GM21390 (cell line): ENCODE data around the gene ZDHHC8.

Experiments
- ATAC-seq: cut with Tn5 transposase; IDR thresholded peaks from one replicate; pipeline ENCODE4 v1.9.1; 2021; ENCODE audit not compliant: unreplicated experiment

The ZDHHC8 gene

GRCh38 chr22:20128902-20129746 is 2.5 kb upstream of the ZDHHC8 start:
- ATAC-seq = no peak

DNA sequence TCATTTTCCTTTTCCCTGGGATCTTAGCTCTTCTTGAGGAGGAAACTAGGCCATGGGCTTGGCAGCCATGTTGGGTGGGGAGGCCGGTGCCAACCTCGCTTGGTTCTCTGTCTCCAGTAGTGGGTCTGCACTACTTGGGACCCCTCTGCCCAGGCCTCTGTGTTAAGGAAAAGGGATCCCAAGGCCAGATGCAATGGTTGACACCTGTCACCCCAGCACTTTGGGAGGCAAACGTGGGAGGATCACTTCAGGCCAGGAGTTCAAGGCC is 1.9 kb upstream of the ZDHHC8 start:
- no peak for ATAC-seq

GRCh38 chr22:20130319-20130718 is 1.3 kb upstream of the ZDHHC8 start:
- no peak for ATAC-seq

- ATAC-seq = peak; percentile 49
Measured at GRCh38 chr22:20130731-20131596, 640 bp upstream of the ZDHHC8 start.

GRCh38 chr22:20131859-20132685 is 468 bp downstream of the ZDHHC8 start:
- no peak for ATAC-seq

DNA sequence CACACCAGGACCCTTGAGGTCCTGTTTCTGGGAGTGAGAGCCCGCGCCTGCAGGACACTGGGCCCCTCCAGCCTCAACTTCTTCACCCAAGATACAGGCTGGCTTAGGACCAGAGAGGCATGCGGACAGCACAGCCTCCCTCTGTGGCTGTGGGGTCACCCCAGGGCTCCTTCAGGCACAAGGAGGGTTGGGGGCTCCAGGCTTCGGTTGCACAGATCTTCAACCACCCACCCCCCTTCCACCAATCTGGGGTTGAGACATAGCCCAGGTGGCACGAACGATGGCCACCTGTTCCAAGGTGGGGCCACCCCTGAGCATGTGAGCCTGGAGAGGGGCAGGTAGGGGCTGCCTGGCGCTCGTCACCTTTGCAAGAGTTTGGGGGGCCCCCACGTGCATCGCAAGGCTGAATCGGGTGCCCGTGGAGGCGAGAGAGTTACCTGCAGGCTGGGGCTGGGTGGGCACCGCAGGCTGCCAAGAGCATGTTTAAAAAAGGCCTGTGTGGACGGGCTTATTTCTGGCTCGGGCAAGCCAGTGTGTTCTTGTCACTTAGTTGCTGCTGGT is 1.2 kb downstream of the ZDHHC8 start:
- no peak for ATAC-seq

GRCh38 chr22:20133930-20134549 is 2.4 kb downstream of the ZDHHC8 start:
- no peak for ATAC-seq

DNA sequence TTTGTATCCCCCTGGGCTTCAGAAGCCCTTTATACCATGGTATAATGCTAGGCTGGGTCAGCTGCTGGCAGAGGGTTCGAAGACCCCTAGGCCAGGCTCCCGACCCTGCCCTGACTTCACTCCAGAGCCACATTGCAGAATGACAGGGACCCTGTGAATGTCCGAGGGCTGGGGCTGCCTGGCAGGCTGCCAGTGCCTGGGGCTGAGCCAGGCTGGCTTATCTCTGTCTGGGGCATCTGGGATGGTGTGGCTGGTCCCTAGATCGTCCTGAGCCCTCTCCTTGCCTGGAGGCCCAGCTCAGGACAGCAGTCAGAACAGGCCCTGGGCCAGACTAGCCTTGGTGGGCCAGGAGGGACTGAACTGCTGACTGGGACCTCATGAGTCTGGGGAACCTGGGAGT is 3.7 kb downstream of the ZDHHC8 start:
- no peak for ATAC-seq

DNA sequence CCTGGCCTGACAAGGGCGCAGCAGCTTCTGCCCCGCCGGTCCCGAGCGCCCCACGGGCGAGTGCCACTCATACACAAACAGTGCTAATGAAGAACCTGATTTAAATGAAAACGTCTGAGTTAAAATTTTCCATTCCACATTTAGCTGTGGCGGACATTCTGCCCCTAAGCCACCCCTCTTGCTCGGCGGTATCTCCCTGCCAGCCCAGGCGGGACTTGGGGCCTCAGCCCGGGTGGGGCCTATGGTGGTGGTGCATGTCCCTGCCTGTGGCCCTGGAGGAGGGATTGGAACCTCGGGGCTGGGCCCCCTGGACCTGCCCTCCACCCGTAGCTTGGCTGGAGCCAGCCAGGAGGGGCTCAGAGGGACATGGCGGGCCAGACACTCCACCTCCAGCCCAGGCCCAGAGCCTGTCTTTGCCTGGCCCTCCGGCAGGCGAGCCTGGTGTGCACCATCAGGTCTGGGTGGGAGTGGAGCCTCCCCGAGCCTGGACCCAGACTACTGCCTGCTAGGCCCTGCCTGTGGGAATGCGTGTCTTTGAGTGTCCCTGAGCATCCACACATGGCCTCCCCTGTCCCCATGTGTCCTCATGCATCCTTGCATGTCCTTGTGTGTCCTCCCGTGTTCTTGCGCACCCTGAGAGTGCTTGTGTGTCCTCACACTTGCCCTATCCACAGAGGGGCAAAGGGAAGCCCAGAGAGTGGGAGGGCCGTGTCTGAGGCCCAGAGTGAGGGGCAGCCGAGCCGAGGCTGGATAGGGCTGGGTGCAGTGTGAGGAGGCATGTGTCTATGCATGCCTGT is 4.4 kb downstream of the ZDHHC8 start:
- no peak for ATAC-seq

- ATAC-seq = no peak
Measured at GRCh38 chr22:20136603-20136873, 4.9 kb downstream of the ZDHHC8 start.

DNA sequence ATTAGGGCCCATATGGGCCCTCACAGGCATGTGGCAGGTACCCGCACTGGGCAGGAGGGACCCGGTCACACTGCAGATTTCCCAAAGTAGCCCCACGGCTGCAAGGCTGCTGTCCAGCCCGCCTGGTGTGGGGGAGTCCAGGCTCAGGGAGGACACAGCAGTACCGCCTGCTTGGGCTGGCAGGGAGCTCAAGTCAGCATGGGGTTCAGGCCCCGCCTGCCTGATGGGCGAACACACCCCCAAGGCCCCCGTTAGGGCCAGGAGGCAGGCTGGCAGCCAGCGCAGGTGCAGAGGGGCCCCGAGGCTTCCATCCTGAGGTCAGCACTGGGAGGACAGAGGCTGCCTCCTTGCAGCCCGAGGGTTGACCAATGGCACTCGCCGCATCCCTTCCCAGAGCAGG is 5.5 kb downstream of the ZDHHC8 start:
- ATAC-seq = no peak

GRCh38 chr22:20137671-20138416 is 6.2 kb downstream of the ZDHHC8 start:
- no peak for ATAC-seq

GRCh38 chr22:20138417-20138738 is 6.8 kb downstream of the ZDHHC8 start:
- no peak for ATAC-seq

- ATAC-seq = no peak
Measured at GRCh38 chr22:20138868-20139267, 7.3 kb downstream of the ZDHHC8 start.

DNA sequence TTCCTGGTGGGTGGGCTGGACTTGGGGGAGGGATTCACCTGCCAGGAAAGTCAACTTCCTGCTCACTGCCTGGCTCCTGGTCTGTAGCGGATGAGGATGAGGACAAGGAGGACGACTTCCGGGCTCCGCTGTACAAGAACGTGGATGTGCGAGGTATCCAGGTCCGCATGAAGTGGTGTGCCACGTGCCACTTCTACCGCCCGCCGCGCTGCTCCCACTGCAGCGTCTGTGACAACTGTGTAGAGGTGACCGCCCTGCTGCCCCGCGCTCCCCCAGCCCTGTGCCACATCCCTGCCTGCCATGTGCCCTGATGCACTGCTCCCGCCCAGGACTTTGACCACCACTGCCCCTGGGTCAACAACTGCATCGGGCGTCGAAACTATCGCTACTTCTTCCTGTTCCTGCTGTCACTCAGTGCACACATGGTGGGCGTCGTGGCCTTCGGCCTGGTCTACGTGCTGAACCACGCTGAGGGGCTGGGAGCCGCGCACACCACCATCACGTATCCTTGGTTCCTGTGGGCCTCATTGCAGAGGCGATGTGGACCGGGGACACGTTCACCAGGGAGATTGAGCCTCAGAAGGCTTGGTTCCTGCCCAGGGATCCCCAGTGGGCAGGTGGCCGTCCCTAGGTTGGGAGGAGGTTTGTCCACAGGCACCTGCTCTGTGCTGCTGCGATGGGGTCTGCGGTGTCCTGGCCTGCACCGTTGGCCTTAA is 7.9 kb downstream of the ZDHHC8 start:
- no peak for ATAC-seq

DNA sequence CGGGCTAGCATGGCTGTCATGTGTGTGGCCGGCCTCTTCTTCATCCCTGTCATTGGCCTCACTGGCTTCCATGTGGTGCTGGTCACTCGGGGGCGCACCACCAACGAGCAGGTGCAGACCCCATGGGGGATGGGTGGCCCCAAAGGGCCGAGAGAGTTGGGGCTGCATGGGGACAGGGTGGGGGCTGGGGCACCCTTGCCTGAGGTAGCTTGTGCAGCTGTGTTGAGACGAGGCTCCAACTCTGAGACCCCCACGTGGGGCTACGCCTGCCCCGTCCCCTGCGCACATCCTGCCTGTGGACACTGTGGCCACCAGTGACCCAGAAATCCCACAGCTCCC is 8.5 kb downstream of the ZDHHC8 start:
- ATAC-seq = no peak

DNA sequence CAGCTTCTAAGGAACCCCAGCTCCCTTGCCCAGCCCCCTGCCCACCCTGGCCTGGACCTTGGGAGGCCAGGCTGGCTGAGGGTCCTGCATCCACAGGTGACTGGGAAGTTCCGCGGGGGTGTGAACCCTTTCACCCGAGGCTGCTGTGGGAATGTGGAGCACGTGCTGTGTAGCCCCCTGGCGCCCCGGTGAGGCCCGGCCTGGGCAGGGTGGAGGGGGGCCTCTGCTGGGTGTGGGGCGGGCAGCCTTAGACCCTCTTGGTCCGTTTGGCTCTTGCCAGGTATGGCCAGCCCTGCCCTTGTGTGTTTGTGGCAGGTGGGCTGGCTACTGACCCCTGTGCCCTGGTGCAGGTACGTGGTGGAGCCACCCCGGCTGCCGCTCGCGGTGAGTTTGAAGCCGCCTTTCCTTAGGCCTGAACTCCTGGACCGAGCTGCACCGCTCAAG is 8.9 kb downstream of the ZDHHC8 start:
- no peak for ATAC-seq

DNA sequence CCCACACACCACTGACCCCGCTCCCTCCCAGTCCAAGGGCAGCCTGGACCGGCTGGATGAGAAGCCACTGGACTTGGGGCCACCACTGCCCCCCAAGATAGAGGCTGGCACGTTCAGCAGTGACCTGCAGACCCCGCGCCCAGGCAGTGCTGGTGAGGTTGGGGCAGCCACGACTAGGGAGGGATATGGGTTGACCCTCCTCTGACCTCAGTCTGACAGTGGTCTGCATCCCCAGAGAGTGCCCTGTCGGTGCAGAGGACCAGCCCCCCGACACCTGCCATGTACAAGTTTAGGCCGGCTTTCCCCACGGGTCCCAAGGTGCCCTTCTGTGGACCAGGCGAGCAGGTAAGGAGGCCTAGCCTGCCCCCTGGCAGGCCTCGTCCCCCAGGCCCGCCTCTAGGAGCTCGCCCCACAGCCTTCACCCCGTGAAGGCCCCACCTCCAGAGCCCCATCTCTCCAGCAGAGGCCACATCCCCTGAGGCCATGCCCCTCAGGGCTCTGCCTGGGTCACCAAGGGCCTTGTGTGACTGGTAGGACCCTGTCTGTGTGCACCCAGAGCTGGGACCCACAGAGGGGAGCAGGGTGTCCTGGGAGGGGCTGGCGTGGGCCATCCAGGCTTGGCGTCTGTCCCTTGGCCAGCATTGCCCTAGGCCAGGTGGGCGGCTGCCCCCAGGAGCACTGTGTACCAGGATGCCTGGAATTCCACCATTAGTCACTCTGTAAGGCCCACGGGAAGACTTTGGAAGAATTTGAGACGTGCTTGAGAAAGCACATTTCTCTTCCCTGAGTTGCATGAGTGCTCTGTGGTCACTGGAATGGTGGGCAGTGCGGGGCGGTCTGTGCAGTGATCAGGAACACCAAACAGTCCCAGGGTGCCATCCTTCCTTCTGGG is 9.8 kb downstream of the ZDHHC8 start:
- ATAC-seq = no peak
